NCI-H345 treated with DMSO at 0.1 percent for 48 hours (cell line): ENCODE results near the gene TUBA3E.
"Not testable (repeated sequence)": the region's sequence is repeated elsewhere in the genome, so short reads cannot be mapped to it uniquely, and the experiment has no call there.

Experiments
- DNase-seq: peaks from one replicate; lab custom pipeline; 2025; ENCODE audit not compliant: unreplicated experiment; lab: John Stamatoyannopoulos, UW

Gene TUBA3E

GRCh38 chr2:130165293-130166016 is 32.8 kb downstream of the TUBA3E start:
- no peak for DNase-seq

GRCh38 chr2:130162968-130163367 is 35.3 kb downstream of the TUBA3E start:
- DNase-seq: no peak

DNA sequence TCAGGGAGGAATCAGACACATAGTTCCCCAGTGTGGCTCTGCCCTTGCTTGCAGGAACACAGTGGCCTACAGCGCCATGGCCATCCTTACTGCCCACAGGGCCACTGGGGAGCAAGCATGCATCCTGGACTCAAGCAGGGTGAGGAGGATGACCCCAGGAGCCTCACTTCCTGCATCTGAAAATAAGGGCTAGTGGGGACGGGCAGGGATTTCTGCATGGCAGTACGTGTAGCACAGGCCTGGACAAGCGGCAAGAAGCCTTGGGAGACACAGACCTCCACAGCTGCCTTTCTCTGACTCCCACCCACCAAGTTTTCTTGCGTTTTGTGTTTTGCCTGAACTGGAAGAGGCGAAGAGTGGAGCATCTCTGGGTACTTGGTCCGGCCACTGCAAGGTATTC is 35.8 kb downstream of the TUBA3E start:
- not testable (repeated sequence) for DNase-seq

DNA sequence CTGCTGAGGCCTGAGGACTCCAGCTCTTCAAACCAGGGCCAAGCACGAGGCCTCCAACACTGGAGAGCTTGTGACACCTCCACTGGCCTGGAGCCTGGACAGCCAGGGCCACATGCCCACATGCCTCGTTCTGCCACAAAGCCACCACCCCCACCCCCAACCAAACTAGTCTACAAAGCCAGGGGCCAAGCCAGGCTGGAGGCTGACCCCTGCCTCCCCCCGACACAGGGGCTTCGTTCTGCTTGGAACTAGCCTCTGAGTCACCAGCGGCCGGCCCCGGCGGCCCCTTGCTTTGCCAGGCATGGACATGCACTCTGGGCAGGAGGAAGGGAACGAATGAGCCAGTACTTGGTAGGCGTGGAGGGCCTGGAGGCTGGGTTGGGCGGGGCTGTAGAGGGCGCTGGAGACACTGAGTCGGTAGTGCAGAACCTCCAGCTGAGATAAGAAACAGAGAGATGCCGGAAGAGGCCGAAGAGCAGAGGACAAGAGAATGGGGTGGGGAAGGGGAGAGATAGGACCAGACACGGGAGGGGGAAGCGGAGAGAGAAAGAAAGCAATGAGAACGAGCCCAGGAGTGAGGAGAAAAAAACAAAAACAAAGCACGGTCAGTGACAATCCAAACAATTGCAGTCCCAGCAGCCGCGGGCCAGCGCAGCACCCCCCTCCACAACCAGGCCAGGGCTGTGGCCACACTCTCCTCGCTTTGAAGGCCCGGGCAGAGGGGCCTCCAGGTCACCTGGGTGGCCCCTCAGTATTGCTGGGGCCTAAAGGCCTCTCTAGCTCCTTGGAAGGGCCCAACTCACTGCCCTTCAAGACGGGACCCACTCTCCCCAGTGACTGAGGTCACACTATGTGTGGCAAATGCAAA is 37.2 kb downstream of the TUBA3E start:
- DNase-seq: not testable (repeated sequence)

DNA sequence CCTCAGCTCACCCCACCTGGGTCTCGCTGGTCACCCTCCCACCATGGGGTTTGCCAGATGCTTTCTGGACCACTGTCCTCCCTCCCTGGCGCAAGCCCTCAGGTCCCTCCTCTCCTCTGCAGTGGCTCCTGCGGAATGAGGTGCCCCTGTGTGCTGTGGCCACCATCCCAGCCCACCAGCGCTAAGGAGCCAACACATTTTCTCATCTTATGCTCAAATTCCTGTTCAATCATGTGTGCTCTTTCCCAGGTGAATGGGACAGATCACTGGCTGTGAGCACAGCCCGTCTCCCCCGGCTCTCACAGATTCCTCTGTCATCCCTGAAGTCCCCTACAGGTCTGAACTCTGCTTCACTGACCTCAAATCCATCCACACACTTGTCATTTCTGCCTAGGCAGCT is 38.1 kb downstream of the TUBA3E start:
- no peak for DNase-seq

GRCh38 chr2:130159376-130159775 is 38.9 kb downstream of the TUBA3E start:
- not testable (repeated sequence) for DNase-seq

GRCh38 chr2:130158631-130159030 is 39.6 kb downstream of the TUBA3E start:
- DNase-seq: no peak

- DNase-seq: not testable (repeated sequence)
These were observed 40.3 kb downstream of the TUBA3E start for GRCh38 chr2:130157825-130158514.

GRCh38 chr2:130157354-130157753 is 40.9 kb downstream of the TUBA3E start:
- not testable (repeated sequence) for DNase-seq

GRCh38 chr2:130156624-130157004 is 41.6 kb downstream of the TUBA3E start:
- no peak for DNase-seq

DNA sequence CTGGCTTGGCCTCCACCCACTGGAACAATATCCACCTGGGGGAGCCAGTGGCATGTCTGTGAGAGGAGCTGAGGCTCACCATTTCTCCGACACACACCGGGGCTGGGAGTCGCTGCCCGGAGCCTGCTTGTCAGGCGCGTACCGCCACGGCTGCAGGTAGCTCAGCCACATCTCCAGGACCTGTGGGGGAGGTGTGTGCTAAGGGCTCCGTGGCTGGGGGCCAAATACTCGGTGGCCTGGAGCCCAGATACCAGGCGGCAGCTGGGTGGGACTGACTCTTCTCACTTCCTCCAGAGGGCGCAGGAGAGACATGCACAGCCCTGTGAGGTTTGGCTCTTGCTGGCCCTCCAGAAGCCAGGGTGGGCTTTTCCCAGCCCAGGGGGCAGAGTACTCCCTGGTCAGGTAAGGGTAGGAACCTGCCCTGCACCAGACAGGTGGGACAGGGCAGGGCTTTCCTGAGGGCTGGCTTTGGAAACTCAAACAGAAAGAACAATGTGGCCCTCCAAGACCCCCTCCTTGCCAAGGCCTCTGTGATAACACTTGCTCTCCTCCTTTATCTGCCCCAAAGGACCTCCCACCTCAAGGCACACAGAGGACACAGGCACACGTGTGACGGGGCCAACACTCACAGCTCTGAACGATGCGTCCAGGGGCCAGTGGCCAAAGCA is 42.1 kb downstream of the TUBA3E start:
- not testable (repeated sequence) for DNase-seq

GRCh38 chr2:130154773-130155765 is 43.2 kb downstream of the TUBA3E start:
- DNase-seq: no peak

DNA sequence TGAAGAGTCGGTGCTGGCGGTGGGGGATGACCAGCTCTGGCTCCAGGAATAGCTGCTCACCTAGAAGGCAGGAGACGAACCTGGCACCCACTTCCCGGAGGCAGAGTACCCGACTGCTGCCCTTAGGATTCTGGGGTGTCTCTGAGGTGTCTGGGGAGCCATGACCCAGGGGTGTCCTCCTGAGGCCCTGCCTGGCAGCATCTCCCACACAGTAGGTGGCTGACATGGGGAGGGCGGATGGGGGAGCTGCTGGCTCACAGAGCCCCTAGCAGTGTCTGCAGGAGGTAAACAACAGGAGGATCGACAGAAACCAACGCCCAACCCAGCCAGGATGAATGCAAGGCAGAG is 43.8 kb downstream of the TUBA3E start:
- DNase-seq: not testable (repeated sequence)

DNA sequence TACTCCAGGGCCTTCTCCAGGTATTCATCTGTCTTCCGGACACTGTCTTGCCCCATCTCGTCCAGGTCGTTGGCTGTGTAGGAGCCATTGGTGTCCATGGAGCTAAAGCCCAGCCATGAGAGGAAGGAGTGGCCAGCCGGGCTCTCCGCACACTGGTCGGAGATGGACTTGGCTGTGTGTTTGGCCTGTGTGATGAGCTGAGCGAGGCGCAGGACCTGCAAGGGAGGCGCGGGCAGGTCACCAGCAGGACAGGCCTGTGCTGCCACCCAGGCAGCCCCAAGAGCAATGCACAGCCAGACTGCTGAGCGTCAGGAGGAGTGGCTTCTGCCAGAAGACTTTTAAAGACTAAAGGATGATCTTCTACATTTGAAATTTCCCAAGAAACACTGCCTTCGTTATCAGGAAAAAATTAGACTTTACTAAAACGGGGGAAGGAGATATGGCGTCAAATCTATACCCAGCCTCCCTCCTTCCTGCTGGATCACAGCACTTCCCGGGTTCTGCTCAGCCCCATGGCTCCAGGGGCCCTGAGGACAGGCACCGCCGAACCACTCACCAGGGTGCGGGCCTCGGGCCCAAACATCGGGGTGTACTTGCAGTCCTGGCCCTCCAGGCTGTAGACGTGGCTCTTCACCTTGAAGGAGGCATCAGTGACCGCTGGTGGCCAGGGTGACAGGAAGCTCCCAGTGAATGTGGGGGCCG is 44.4 kb downstream of the TUBA3E start:
- DNase-seq: not testable (repeated sequence)

GRCh38 chr2:130152816-130153595 is 45.2 kb downstream of the TUBA3E start:
- no peak for DNase-seq

- DNase-seq: not testable (repeated sequence)
These were observed 46.0 kb downstream of the TUBA3E start for GRCh38 chr2:130152136-130152815.

DNA sequence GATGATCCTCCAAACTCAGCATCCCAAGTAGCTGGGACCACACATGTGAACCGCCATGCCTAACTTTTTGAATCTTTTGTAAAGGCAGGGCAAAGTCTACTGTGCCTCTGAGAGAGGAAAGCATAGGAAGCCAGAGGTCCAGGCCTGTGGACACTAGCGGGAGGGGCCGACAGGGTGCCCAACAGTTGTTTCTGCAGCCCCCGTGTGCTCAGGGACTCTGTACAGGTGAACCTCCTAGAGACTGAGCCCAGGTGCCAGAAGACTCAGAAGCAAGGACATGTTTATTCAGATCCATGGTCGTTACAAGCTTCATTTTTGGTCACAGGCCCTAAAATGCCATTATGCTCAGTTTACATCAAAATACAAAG is 47.1 kb downstream of the TUBA3E start:
- not testable (repeated sequence) for DNase-seq
